WTC11 (cell line): Measurements from ENCODE around the gene ITPKB. TPM values are rescaled to one million over a fixed set of nuclear protein-coding genes. Genes with fewer than 3 reads are reported as not detected.

Experiments used
- ATAC-seq: fragments of 200-7000 bp; cut with Tn5 transposase; 2 replicates; pipeline ENCODE4 v1.10.0; 2021; ENCODE audit warnings: mild to moderate bottlenecking, moderate library complexity
- CTCF ChIA-PET: fragments of 300-600 bp; sonication (Branson Sonifier 250); formaldehyde crosslinking; loops from one replicate; lab custom pipeline; 2021; ENCODE audit warnings: antibody characterized with exemption; lab: Charles Lee
- POLR2A ChIA-PET: fragments of 350-600 bp; sonication (Branson Sonifier 250); formaldehyde crosslinking; loops from one replicate; lab custom pipeline; 2021; ENCODE audit warnings: antibody characterized with exemption; lab: Charles Lee
- DNase-seq: peaks from one replicate; pipeline ENCODE4 v3.0.0; 2021; ENCODE audit warnings: low spot score
- H3K27ac Mint-ChIP-seq: 2 replicates; pipeline ENCODE4 v1.8.0; 2021; ENCODE audit warnings: mixed read lengths
- H3K27me3 Mint-ChIP-seq: 2 replicates; pipeline ENCODE4 v1.8.0; 2021; ENCODE audit warnings: low read depth, mild to moderate bottlenecking, moderate library complexity, mixed read lengths
- H3K36me3 Mint-ChIP-seq: 2 replicates; pipeline ENCODE4 v1.8.0; 2021; ENCODE audit warnings: mixed read lengths
- H3K4me1 Mint-ChIP-seq: 2 replicates; pipeline ENCODE4 v1.8.0; 2022; ENCODE audit warnings: mixed read lengths
- H3K4me3 Mint-ChIP-seq: 2 replicates; pipeline ENCODE4 v1.8.0; 2021; ENCODE audit warnings: mild to moderate bottlenecking, moderate library complexity, mixed read lengths
- H3K9me3 Mint-ChIP-seq: 2 replicates; pipeline ENCODE4 v1.8.0; 2021; ENCODE audit warnings: mixed read lengths
- CREB1 ChIP-seq: sonication (generic); formaldehyde crosslinking; IDR thresholded peaks from 2 replicates; pipeline ENCODE4 v1.8.0; 2023; ENCODE audit warnings: mild to moderate bottlenecking, missing genetic modification reagents
- ELF4 ChIP-seq: sonication (generic); formaldehyde crosslinking; IDR thresholded peaks from 2 replicates; pipeline ENCODE4 v1.8.1; 2022; ENCODE audit warnings: low read depth, mild to moderate bottlenecking, moderate library complexity, missing genetic modification reagents
- HMGA2 ChIP-seq: fragments of 250-450 bp; sonication (Bioruptor Pico); IDR thresholded peaks from 2 replicates; pipeline ENCODE4 v1.4.0; 2021; ENCODE audit warnings: mild to moderate bottlenecking, moderate library complexity
- OVOL2 ChIP-seq: fragments of 250-450 bp; sonication (Bioruptor Pico); IDR thresholded peaks from 2 replicates; pipeline ENCODE4 v1.9.0; 2021; ENCODE audit warnings: mild to moderate bottlenecking, borderline replicate concordance
- PRDM15 ChIP-seq: sonication (generic); formaldehyde crosslinking; IDR thresholded peaks from 2 replicates; pipeline ENCODE4 v1.8.0; 2022; ENCODE audit warnings: missing genetic modification reagents
- PRRX2 ChIP-seq: fragments of 250-450 bp; sonication (Bioruptor Pico); IDR thresholded peaks from 2 replicates; pipeline ENCODE4 v1.8.0; 2021; ENCODE audit warnings: mild to moderate bottlenecking
- RELA ChIP-seq: sonication (generic); formaldehyde crosslinking; IDR thresholded peaks from 2 replicates; pipeline ENCODE4 v1.8.1; 2022; ENCODE audit warnings: missing genetic modification reagents, mild to moderate bottlenecking, borderline replicate concordance
- SP1 ChIP-seq: sonication (generic); formaldehyde crosslinking; conservative IDR thresholded peaks from 2 replicates; pipeline ENCODE4 v1.8.1; 2022; ENCODE audit warnings: missing genetic modification reagents
- STAT6 ChIP-seq: sonication (generic); formaldehyde crosslinking; conservative IDR thresholded peaks from 2 replicates; pipeline ENCODE4 v1.8.1; 2023; ENCODE audit warnings: mild to moderate bottlenecking, low read depth, missing genetic modification reagents, moderate library complexity
- TP53 ChIP-seq: sonication (generic); formaldehyde crosslinking; IDR thresholded peaks from 2 replicates; pipeline ENCODE4 v1.8.1; 2023; ENCODE audit warnings: mild to moderate bottlenecking, missing genetic modification reagents
- ZNF219 ChIP-seq: sonication (generic); formaldehyde crosslinking; IDR thresholded peaks from 2 replicates; pipeline ENCODE4 v1.8.0; 2023; ENCODE audit warnings: missing genetic modification reagents, mild to moderate bottlenecking, borderline replicate concordance
- ZNF396 ChIP-seq: fragments of 250-450 bp; sonication (Bioruptor Pico); IDR thresholded peaks from 2 replicates; pipeline ENCODE4 v1.8.0; 2021; ENCODE audit warnings: mild to moderate bottlenecking, moderate library complexity, borderline replicate concordance
- total RNA-seq: library from RNA; stranded (reverse); gene quantifications from 3 replicates; pipeline ENCODE4 v1.2.3, GENCODE V29; 2021
- TF ChIP-seq, protein P1 (sequence below): sonication (generic); formaldehyde crosslinking; IDR thresholded peaks from 2 replicates; pipeline ENCODE4 v1.8.0; 2023; ENCODE audit warnings: missing genetic modification reagents
- TF ChIP-seq, protein P2 (sequence below): sonication (generic); formaldehyde crosslinking; IDR thresholded peaks from 2 replicates; pipeline ENCODE4 v1.8.1; 2022; ENCODE audit warnings: mild to moderate bottlenecking, moderate library complexity, missing genetic modification reagents

ITPKB gene
- total RNA-seq, 1 experiment from 2014 or later: 15.6 TPM

GRCh38 chr1:226678251-226678650 lies 60.8 kb downstream of the ITPKB start (continued):
- TF ChIP-seq PRRX2: no peak
- TF ChIP-seq, all 79 proteins: peak for 0

GRCh38 chr1:226677027-226678020 lies 61.8 kb downstream of the ITPKB start:
- H3K36me3 Mint-ChIP-seq: no peaks in the 10 kb centered on the region
- no peak overlapping the region for H3K4me3 Mint-ChIP-seq
- DNase-seq (no peak), ATAC-seq (no peak)
- CTCF ChIA-PET: interaction anchor here (0.9 to 1.3 kb wide), 4 partner anchors 10 to 151 kb away, joined by 3 to 5 read pairs (median 3); no protein-coding TSS in a partner anchor
- H3K4me1 Mint-ChIP-seq: peaks cover 53% of the 10 kb centered on the region
- H3K27ac Mint-ChIP-seq: no peak overlapping the region
- TF ChIP-seq RELA (no peak), TP53 (CRISPR knock-in tag) (no peak), ZNF396 (no peak), ZNF219 (CRISPR knock-in tag) (no peak), SP1 (CRISPR knock-in tag) (no peak)
- POLR2A ChIA-PET: interaction anchor here (0.7 kb wide), 1 partner anchor 170 kb away, joined by 4 read pairs; no protein-coding TSS in a partner anchor
- peaks cover 44% of the 10 kb centered on the region for H3K27me3 Mint-ChIP-seq
- no peaks in the 10 kb centered on the region for H3K9me3 Mint-ChIP-seq

DNA sequence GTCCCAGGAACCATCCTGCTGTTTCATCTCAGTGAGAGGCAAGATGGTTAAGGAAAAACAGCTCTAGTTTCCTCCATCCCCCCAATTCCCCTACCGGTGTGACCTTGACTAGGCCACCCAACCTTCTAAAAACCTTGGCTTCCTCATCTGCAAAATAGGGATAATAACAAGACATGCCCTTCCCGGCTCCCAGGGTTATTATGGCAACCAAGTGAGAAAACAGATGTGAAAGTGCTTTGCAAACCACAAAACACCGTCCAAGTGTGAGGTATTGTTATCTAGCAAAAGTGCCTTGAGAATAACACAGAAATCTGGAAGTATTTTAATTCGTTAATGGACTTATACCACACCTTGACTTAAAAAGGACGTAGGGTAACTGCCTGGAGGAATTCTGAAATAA lies 62.7 kb downstream of the ITPKB start:
- peaks cover 47% of the 10 kb centered on the region for H3K4me1 Mint-ChIP-seq
- TF ChIP-seq, protein P1, sequence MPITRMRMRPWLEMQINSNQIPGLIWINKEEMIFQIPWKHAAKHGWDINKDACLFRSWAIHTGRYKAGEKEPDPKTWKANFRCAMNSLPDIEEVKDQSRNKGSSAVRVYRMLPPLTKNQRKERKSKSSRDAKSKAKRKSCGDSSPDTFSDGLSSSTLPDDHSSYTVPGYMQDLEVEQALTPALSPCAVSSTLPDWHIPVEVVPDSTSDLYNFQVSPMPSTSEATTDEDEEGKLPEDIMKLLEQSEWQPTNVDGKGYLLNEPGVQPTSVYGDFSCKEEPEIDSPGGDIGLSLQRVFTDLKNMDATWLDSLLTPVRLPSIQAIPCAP: no peak
- TF ChIP-seq STAT6 (CRISPR knock-in tag) (no peak), HMGA2 (no peak), OVOL2 (no peak), PRDM15 (CRISPR knock-in tag) (no peak), RELA (no peak), ELF4 (CRISPR knock-in tag) (no peak), CREB1 (no peak)
- TF ChIP-seq, protein P2, sequence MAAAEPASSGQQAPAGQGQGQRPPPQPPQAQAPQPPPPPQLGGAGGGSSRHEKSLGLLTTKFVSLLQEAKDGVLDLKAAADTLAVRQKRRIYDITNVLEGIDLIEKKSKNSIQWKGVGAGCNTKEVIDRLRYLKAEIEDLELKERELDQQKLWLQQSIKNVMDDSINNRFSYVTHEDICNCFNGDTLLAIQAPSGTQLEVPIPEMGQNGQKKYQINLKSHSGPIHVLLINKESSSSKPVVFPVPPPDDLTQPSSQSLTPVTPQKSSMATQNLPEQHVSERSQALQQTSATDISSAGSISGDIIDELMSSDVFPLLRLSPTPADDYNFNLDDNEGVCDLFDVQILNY (CRISPR knock-in tag): no peak
- DNase-seq: no peak
- no peaks in the 10 kb centered on the region for H3K9me3 Mint-ChIP-seq
- no peak for ATAC-seq
- ChIA-PET POLR2A (interaction anchor here (0.5 kb wide), 1 partner anchor 367 kb away, joined by 3 read pairs; no protein-coding TSS in a partner anchor), CTCF (interaction anchor here (0.9 to 1.3 kb wide), 2 partner anchors 47 to 152 kb away, joined by 3 read pairs; no protein-coding TSS in a partner anchor)
- no peak overlapping the region for H3K27ac Mint-ChIP-seq
- no peaks in the 10 kb centered on the region for H3K36me3 Mint-ChIP-seq
- H3K27me3 Mint-ChIP-seq: peaks cover 35% of the 10 kb centered on the region
- no peak overlapping the region for H3K4me3 Mint-ChIP-seq
